ENCODE data around the gene LGALS12. TPM values are rescaled to one million over a fixed set of nuclear protein-coding genes. Genes with fewer than 3 reads are reported as not detected.
A peak's percentile ranks its signal among the peaks of the same experiment; 100 is the strongest.

The LGALS12 gene
- total RNA-seq, 1 donor from 2014 or later = 0.48 TPM

- no peak for DNase-seq (ENCODE audit: low spot score)
Measured at GRCh38 chr11:63560506-63561180, 54.8 kb downstream of the LGALS12 start.

- no peak for DNase-seq (ENCODE audit: low spot score)
Measured at GRCh38 chr11:63563201-63564055, 57.5 kb downstream of the LGALS12 start, which contains the start of gene PLAAT2. TSS of gene PLAAT2 (minus strand) at chr11:63563379. CDS start at chr11:63563324, 55 bp downstream.

- DNase-seq (ENCODE audit: low spot score) = no peak
Measured at GRCh38 chr11:63564056-63564774, 58.3 kb downstream of the LGALS12 start.

DNA sequence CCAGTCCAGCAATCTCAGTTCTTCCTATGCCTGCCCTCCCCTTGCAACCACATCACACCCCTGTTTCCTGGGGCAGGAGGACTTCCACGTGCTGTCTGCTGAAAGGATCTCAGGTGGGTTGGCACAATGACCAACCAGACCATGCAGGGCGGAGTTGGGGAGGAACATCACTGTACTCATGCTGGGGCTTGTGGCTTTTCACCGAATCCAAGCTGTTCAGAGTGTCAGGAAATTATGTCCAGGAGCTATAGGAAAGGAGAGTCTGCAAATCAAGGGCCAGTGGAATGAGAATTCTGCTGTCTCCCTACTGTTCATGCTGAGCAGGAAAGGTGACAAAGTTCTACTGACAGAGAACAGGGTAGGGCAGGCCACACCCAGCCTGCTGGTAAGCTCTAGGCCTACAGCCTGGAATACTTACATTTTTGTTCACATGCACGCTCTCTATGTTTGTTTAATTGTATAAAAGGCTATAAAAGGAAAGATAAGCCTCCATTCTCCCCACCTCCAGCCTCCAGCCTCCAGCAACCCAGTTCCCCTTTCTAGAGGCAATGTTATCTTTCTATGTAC, 59.0 kb downstream of the LGALS12 start:
- peak; percentile 5 for DNase-seq (ENCODE audit: low spot score)

Other genes with a start within 250 kb of the LGALS12 start
- gene SLC22A9, start 136.3 kb upstream of the LGALS12 start, total RNA-seq (ENCODE audit: insufficient read depth, low replicate concordance) = 2.2 TPM
- not detected for gene PLAAT5, start 14.9 kb upstream of the LGALS12 start, total RNA-seq (ENCODE audit: insufficient read depth, low replicate concordance)
- not detected for gene PLAAT4, start 30.7 kb downstream of the LGALS12 start, total RNA-seq (ENCODE audit: insufficient read depth, low replicate concordance)
- gene PLAAT2, start 57.3 kb downstream of the LGALS12 start, total RNA-seq (ENCODE audit: insufficient read depth, low replicate concordance) = not detected
- 7.5 TPM for gene PLAAT3, start 108.3 kb downstream of the LGALS12 start, total RNA-seq (ENCODE audit: insufficient read depth, low replicate concordance)
- 153 TPM for gene ATL3, start 165.3 kb downstream of the LGALS12 start, total RNA-seq (ENCODE audit: insufficient read depth, low replicate concordance)
- gene RTN3, start 175.4 kb downstream of the LGALS12 start, total RNA-seq (ENCODE audit: insufficient read depth, low replicate concordance) = 56.6 TPM